Hepatocyte (in vitro differentiated cells): Measurements from ENCODE around the gene KLHL8. TPM values are rescaled to one million over a fixed set of nuclear protein-coding genes. Genes with fewer than 3 reads are reported as not detected.

ENCODE experiments used
- DNase-seq: peaks from one replicate; pipeline ENCODE4 v3.0.0-alpha.2; 2016; ENCODE audit warnings: low spot score
- H2AFZ ChIP-seq: fragments of 200-600 bp; sonication (generic); 2 replicates; pipeline ENCODE4 v1.6.0; 2016; ENCODE audit warnings: antibody characterized with exemption, mild to moderate bottlenecking
- H3K27ac ChIP-seq: fragments of 200-600 bp; sonication (generic); 2 replicates; pipeline ENCODE4 v1.5.1; 2016; ENCODE audit warnings: mild to moderate bottlenecking
- H3K27me3 ChIP-seq: fragments of 200-600 bp; sonication (generic); 2 replicates; pipeline ENCODE4 v1.6.1; 2016
- H3K36me3 ChIP-seq: fragments of 200-600 bp; sonication (generic); replicated peaks from 2 replicates; pipeline ENCODE4 v1.5.1; 2016; ENCODE audit warnings: low read depth; ENCODE audit not compliant: insufficient read depth
- H3K4me1 ChIP-seq: fragments of 200-600 bp; sonication (generic); 2 replicates; pipeline ENCODE4 v1.5.1; 2016; ENCODE audit warnings: mild to moderate bottlenecking, moderate library complexity; ENCODE audit not compliant: insufficient read depth
- H3K4me2 ChIP-seq: fragments of 200-600 bp; sonication (generic); 2 replicates; pipeline ENCODE4 v1.6.0; 2016
- H3K4me3 ChIP-seq: fragments of 200-600 bp; sonication (generic); 2 replicates; pipeline ENCODE4 v1.5.1; 2016; ENCODE audit warnings: mild to moderate bottlenecking
- H3K79me2 ChIP-seq: fragments of 200-600 bp; sonication (generic); 2 replicates; pipeline ENCODE4 v1.6.0; 2017; ENCODE audit warnings: mild to moderate bottlenecking
- H3K9me2 ChIP-seq: fragments of 200-600 bp; sonication (generic); replicated peaks from 2 replicates; pipeline ENCODE4 v1.6.0; 2017; ENCODE audit warnings: mild to moderate bottlenecking; ENCODE audit not compliant: insufficient read depth
- H3K9me3 ChIP-seq: fragments of 200-600 bp; sonication (generic); 2 replicates; pipeline ENCODE4 v1.5.1; 2016; ENCODE audit warnings: low read depth, mild to moderate bottlenecking
- H4K20me1 ChIP-seq: fragments of 200-600 bp; sonication (generic); 2 replicates; pipeline ENCODE4 v1.6.0; 2016; ENCODE audit warnings: mild to moderate bottlenecking; ENCODE audit not compliant: insufficient read depth, poor library complexity, severe bottlenecking
- EZH2 ChIP-seq: fragments of 200-600 bp; sonication (generic); IDR thresholded peaks from 2 replicates; pipeline ENCODE4 v1.6.1; 2016; ENCODE audit warnings: antibody characterized with exemption, mild to moderate bottlenecking, borderline replicate concordance
- EZH2phosphoT487 ChIP-seq: fragments of 200-600 bp; sonication (generic); IDR thresholded peaks from one replicate; pipeline ENCODE4 v1.6.1; 2018; ENCODE audit warnings: antibody characterized with exemption, mild to moderate bottlenecking, low read depth, moderate library complexity; ENCODE audit not compliant: unreplicated experiment, severe bottlenecking
- WGBS: methylation state at CpG from one replicate; pipeline ENCODE4 v1.1.6; 2016; ENCODE audit warnings: low lambda C conversion rate; ENCODE audit errors: missing lambda C conversion rate; 5-methylcytosine and 5-hydroxymethylcytosine counted together
- polyA plus RNA-seq: library from polyadenylated mRNA; unstranded; fragments of >200 nt; fragmentation: Nextera tagmentation; extraction: Ambion mirVana; gene quantifications from 2 replicates; pipeline ENCODE4 v1.2.1, GENCODE V29; 2016
- total RNA-seq: library from RNA; depleted of rRNA; stranded (reverse); fragments of >200 nt; gene quantifications from 2 replicates; pipeline ENCODE4 v1.2.3, GENCODE V29; 2014
- TF ChIP-seq, protein P1 (sequence below): fragments of 200-600 bp; sonication (generic); IDR thresholded peaks from 2 replicates; pipeline ENCODE4 v1.5.1; 2016; ENCODE audit warnings: antibody characterized with exemption, mild to moderate bottlenecking; ENCODE audit not compliant: poor library complexity

Gene KLHL8
- total and polyA plus RNA-seq, 2 experiments from 2014 or later, result 10.0 to 23.9 TPM

DNA sequence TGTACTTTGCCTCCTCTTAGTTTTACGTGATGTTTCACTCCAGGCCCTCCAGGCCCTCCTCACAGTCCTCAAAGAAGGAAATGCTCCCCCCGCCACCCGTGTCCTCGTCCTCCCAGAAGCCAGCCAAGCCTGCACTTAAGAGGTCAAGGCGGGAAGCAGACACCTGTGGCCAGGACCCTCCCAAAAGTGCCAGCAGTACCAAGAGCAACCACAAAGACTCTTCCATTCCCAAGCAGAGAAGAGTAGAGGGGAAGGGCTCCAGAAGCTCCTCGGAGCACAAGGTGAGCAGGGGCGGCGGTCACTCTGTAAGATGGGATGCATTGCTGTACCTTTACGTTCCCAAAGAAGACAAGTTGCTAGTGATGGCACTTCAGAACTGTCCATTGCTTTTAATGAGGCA, 94.4 kb downstream of the KLHL8 start:
- 93% methylated on average over 9 of the region's 9 CpGs for WGBS

DNA sequence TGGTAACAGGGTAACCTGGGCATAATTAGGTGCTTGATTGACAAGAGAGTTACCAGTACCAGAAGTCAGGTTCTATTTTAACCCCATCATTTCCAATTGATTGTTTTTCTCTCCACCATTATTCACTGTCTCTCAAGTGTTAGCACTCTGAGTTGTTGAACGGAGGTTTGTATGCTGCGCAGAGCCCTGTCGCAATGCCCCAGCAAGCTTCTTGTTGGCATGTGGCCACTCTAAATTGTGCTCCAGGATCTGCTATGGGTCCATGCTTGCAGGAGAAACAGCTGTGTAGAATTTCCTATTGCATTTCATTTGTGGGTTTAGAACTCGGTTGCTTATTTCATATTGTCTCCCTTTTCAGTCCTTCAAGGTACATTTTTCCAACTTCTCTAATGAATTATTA, 98.2 kb downstream of the KLHL8 start:
- Histone ChIP-seq H3K9me2 (no peaks in the 10 kb centered on the region), H3K27me3 (no peaks in the 10 kb centered on the region), H3K9me3 (no peaks in the 10 kb centered on the region), H3K4me3 (no peak overlapping the region), H3K27ac (no peak overlapping the region), H3K79me2 (peaks cover 54% of the 10 kb centered on the region), H3K4me1 (peaks cover 14% of the 10 kb centered on the region), H3K4me2 (no peak overlapping the region), H4K20me1 (no peaks in the 10 kb centered on the region), H3K36me3 (no peaks in the 10 kb centered on the region), H2AFZ (no peak overlapping the region)
- WGBS, result 91% methylated on average over 4 of the region's 4 CpGs
- TF ChIP-seq, protein P1, sequence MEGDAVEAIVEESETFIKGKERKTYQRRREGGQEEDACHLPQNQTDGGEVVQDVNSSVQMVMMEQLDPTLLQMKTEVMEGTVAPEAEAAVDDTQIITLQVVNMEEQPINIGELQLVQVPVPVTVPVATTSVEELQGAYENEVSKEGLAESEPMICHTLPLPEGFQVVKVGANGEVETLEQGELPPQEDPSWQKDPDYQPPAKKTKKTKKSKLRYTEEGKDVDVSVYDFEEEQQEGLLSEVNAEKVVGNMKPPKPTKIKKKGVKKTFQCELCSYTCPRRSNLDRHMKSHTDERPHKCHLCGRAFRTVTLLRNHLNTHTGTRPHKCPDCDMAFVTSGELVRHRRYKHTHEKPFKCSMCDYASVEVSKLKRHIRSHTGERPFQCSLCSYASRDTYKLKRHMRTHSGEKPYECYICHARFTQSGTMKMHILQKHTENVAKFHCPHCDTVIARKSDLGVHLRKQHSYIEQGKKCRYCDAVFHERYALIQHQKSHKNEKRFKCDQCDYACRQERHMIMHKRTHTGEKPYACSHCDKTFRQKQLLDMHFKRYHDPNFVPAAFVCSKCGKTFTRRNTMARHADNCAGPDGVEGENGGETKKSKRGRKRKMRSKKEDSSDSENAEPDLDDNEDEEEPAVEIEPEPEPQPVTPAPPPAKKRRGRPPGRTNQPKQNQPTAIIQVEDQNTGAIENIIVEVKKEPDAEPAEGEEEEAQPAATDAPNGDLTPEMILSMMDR, result no peak
- DNase-seq, result no peak

More for the DNA sequence above, 94.4 kb downstream of the KLHL8 start:
- Histone ChIP-seq H3K4me3 (no peak overlapping the region), H3K9me2 (no peaks in the 10 kb centered on the region), H3K27ac (no peak overlapping the region), H4K20me1 (no peaks in the 10 kb centered on the region), H3K4me1 (peaks cover 7% of the 10 kb centered on the region), H2AFZ (no peak overlapping the region), H3K79me2 (peaks cover 34% of the 10 kb centered on the region), H3K27me3 (no peaks in the 10 kb centered on the region), H3K4me2 (no peak overlapping the region), H3K36me3 (peaks cover 7% of the 10 kb centered on the region), H3K9me3 (no peaks in the 10 kb centered on the region)
- DNase-seq, result no peak
- TF ChIP-seq EZH2phosphoT487 (no peak), EZH2 (no peak)
- TF ChIP-seq, protein P1, result no peak

DNA sequence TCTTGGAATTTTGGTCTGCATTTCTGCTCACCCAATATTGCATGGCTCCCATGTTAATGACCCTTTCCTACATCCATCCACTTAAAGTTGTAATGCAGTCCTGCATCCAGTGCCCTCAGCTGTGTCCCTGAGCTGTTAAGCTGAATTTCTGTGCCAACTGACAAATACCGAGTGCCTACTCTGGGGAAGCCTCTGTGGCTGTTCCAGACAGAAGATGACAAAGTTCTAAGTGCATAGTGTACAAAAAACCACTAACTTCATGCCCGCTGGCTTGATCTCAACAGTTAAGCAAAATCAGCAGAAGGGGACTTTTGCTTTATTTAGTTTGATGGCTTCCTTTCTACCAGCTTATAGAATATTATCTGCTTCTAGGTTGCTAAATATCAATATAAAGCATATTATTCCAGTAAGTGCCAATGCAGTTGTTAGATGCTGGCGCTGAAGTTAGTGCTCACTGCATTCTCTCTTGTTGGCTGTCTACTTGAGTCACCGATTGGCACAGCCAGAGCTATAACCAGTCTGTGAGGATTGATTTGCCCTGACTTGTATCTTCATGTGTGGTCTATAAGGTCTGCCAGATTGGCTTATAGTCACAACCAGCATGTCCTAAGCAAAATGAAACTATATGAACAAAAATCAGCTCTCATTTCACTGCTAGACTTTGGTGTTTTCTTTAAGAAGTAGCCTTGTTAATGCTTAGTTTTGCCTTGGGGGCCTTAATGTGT, 98.9 kb downstream of the KLHL8 start:
- no peaks in the 10 kb centered on the region for H3K9me3 ChIP-seq
- H3K4me3 ChIP-seq, result no peak overlapping the region
- no peak overlapping the region for H2AFZ ChIP-seq
- peak overlapping the region; percentile 70 for H3K27ac ChIP-seq
- H3K4me2 ChIP-seq, result peak overlapping the region; percentile 43
- no peaks in the 10 kb centered on the region for H3K9me2 ChIP-seq
- peaks cover 54% of the 10 kb centered on the region for H3K79me2 ChIP-seq
- H3K27me3 ChIP-seq, result no peaks in the 10 kb centered on the region
- peaks cover 14% of the 10 kb centered on the region for H3K4me1 ChIP-seq
- WGBS, result 91% methylated on average over 4 of the region's 4 CpGs
- TF ChIP-seq, protein P1, result no peak
- TF ChIP-seq EZH2phosphoT487, result no peak
- no peak for TF ChIP-seq EZH2
- H3K36me3 ChIP-seq, result no peaks in the 10 kb centered on the region
- DNase-seq, result no peak
- no peaks in the 10 kb centered on the region for H4K20me1 ChIP-seq
